GM15510 (cell line): ENCODE data around the gene KIF1C.

Experiments
- POLR2A ChIP-seq: IDR thresholded peaks from 3 replicates; pipeline ENCODE4 v1.6.1; 2011; ENCODE audit warnings: borderline replicate concordance; ENCODE audit not compliant: insufficient read length; ENCODE audit errors: extremely low read depth

Gene KIF1C

DNA sequence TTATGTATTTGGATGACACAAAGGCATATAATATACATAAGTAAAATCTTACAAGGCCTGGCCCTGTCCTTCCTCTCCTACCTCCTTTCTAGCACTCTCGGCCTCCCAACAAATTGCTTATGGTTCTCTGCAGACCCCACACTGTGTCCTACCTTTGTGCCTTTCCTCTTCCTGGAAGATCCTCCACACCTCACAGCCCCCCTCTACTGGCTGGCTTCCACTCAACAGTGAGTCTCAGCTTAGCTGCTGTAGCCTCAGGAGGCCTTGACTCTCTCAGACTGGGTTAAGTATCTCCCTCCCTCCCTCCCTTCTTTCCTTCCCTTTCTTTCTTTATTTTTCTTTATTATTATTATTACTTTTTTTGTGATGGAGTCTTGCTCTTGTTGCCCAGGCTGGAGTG lies 45.8 kb downstream of the KIF1C start:
- TF ChIP-seq POLR2A: no peak

DNA sequence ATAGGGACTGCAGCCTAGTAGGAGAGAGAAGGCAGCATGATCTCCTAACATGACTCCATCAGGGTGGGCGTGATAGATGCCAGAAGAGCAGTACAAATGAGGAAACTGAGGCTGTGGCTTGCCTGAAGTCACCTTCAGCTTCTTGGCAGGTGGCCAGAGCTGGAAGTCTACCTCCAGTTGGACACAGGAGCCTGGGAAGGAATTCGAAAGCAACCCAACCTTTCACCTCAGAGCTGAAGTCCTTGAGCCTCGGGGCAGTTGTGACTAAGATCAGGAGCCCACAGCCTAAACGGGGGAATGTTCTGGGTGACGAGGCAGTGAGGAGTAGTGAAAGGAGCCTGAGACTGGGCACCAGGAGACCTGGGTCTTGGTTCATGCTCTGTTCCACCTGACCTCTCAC lies 46.9 kb downstream of the KIF1C start:
- TF ChIP-seq POLR2A: no peak

DNA sequence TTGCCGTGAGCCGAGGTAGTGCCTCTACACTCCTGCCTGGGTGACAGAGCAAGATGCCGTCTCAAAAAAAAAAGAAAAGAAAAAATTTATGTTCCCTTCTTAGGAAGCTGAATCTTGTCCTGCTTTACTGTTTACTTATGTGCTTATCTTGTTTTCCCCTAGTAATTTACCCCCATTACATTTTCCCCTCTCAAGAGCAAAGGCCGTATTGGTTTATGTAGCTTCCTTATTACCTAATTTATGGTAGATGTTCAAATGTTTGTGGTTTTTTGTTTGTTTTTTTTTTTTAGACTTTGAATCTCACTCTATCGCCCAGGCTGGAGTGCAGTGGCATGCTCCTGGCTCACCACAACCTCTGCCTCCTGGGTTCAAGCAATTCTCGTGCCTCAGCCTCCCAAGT lies 47.7 kb downstream of the KIF1C start:
- TF ChIP-seq POLR2A: no peak

DNA sequence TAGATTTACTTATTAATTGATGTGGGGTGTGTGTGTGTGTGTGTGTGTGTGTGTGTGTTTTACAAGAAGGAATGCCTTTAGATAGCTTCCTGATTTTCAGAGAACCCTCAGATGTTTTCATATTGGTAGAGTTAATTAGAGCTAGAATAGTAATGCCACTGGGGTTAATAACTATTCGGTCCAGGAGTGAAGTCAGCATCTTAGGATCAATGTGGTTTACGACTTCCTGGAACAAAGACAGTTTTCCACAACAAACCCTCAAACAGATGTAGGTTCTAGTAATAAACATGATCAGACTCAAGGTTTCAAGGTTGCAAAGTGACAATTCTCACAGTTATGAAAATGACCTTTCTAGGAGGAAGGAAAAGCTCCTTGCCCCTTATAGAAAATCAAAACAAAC lies 49.7 kb downstream of the KIF1C start:
- TF ChIP-seq POLR2A: no peak

DNA sequence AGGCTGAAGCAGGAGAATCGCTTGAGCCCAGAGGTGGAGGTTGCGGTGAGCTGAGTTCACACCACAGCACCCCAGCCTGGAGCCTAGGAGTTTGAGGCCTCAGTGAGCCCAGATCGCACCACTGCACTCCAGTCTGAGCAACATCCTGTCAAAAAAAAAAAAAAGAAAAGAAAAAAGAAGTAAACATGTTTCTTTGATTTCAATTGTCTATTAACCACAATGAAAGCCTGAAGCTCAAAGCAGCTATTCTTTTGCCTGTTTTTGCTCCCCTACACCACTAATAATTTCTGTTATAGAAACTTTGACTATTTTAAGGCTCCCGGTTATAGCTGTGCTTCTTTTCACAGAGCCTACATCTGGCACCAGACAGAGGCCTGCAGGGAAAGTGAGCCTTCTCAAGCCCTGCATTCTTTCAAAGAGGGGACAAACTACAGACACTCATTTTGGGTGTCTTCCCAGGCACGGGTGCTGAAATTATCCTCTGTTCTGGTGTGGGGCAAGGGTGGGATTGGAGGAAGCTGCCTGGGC lies 51.6 kb downstream of the KIF1C start:
- TF ChIP-seq POLR2A: no peak

DNA sequence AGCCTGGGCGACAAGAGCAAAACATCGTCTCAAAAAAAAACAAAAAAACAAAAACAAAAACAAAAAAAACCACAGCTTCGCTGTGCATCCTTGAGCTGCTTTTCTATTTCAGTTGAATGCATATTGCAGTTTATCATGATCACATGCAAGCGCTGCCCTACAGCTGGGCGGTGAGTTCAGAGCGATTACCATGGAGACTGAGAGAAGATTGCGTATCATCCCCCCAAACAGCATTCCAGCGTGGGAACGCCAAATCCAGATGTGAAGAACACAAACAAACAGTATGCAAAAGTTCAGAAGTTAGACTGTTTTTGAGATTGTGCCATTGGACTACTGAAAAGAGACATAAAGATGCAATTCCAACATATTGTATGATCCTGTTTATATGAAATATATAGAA lies 52.5 kb downstream of the KIF1C start:
- no peak for TF ChIP-seq POLR2A

DNA sequence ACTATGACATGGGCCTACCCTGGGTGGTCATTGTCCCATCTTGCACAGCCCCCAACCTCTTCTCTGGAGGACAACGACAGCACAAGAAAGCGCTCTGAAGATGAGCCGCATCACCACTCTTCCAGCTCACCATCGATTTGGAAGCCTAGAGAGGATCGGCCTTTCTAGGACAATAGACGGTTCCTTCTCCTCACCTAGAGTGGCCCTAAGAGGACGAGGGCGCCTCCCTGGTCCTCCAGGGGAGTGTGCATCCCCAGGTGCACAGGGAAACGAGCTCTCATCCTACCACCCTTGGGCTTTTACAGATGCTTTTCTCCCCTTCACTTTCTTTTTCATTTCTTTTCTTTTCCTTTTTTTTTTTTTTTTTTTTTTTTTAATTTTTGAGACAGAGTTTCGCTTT lies 57.8 kb downstream of the KIF1C start:
- TF ChIP-seq POLR2A: no peak

DNA sequence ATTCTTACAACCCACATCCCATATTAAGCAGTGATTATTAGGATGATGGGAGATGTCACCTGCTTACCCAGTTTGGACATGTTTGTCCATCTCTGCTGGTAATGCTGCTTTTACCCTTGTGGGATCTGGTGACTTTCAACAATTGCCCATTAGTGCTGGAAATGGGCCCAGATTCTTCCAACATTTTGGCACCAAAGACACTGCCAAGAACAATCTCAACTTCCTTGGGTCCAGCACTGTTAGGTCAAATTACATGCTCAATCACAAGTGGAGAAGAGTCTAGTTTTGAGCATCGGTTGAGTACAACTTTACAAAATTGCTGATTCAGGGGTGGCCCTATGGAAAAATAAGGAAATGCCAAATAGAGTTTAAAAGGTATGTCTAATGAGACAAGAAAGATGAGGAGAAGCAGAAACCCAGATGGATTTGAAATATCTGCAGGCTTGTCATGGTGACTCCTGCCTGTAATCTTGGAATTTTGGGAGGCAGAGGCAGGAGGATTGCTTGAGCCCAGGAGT lies 67.5 kb downstream of the KIF1C start:
- no peak for TF ChIP-seq POLR2A

DNA sequence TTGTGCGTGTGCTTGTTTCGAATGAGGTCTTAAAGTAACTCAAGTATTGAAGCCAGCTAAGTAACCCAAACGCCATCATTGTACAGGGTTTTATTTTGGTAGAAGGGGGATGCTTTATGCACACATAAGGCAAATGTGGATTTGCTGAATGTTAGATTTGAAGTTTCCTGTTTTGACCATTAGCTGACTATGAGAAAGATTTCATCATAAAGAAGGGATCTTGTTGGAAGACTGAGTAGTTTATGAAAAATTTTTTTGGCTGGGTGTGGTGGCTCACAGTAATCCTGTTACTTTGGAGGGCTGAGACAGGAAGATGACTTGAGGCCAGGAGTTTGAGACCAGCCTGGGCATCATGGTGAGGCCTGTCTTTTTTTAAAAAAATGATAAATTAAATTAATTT lies 70.5 kb downstream of the KIF1C start:
- TF ChIP-seq POLR2A: no peak

DNA sequence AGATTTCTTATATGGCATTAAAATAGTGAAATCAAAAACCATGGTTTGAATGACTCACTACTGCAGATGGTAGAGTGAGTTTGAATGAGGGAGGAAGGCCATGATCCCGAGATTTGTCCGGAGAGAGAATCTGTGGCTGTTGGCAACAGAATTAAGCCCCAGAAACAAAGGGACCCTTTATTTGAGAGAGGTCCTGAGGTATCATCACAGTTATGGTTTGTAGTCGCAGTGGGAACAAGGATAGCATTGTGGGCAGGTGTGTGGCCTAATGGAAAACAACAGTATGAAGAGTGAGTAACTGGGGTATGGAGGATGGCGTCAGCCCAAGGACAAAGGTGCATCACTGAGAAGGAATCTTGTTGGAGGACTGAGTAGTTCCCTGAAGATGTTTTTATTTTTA lies 72.0 kb downstream of the KIF1C start:
- TF ChIP-seq POLR2A: no peak

DNA sequence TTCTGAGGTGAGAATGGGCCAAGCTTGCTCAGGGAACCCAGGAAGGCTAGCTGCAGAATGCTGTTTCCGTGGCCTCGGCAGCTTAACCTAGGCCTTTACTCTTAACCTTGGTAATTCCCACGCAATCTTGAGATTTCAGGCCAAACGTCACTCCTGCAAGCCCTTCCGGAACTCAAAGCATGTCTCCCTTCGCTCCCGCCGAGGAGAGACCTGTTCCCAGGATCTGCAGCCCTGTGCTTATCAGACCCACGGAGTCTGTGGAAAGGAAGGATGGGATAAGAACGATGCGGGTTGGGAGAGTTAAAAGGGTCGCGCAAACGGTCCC lies 80.0 kb downstream of the KIF1C start:
- TF ChIP-seq POLR2A: no peak
